ENCODE measurements around the gene GUF1.

The GUF1 gene

DNA sequence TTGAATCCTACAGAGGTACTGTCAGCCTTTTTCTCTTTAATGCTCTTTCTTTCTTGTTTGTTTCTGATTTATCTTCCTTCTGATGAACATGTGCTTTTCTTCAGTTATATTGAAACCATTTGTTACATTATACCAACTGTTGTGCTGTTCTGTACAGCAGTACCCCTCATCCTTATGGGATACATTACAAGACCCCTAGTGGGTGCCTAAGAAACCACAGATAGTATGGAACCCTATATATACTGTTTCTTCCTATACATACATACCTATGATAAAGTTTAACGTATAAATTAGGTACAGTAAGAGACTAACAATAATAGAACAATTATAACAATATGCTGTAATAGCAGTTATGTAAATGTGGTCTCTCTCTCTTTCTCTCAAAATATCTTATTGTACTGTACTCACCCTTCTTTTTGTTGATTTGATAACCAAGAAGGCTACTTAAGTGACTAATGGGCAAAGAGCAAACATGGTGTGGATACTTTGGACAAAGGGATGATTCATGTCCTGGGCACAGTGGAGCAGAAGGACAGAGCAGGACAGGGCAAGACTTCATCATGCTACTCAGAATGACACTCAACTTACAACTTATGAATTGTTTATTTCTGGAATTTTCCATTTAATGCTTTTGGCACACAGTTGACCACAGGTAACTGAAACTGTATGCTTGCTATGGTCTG lies 16.1 kb upstream of the GUF1 start:
- H3K9ac ChIP-seq: no peak overlapping the region
- H3K4me1 ChIP-seq: no peaks in the 10 kb centered on the region
- no peak overlapping the region for H2AFZ ChIP-seq
- H3K27ac ChIP-seq: no peak overlapping the region
- no peak overlapping the region for H3K4me3 ChIP-seq (ENCODE audit: low read depth, low read length)
- no peak overlapping the region for H3K4me2 ChIP-seq (ENCODE audit: low read length)
- H3K36me3 ChIP-seq (ENCODE audit: control insufficient read depth, insufficient read depth, low read length): no peaks in the 10 kb centered on the region
- H3K27me3 ChIP-seq (ENCODE audit: control insufficient read depth, insufficient read depth, low read length): no peaks in the 10 kb centered on the region
- no peaks in the 10 kb centered on the region for H3K9me3 ChIP-seq (ENCODE audit: control insufficient read depth, low read length)
- H3K79me2 ChIP-seq: no peaks in the 10 kb centered on the region
- TF ChIP-seq, protein P1, sequence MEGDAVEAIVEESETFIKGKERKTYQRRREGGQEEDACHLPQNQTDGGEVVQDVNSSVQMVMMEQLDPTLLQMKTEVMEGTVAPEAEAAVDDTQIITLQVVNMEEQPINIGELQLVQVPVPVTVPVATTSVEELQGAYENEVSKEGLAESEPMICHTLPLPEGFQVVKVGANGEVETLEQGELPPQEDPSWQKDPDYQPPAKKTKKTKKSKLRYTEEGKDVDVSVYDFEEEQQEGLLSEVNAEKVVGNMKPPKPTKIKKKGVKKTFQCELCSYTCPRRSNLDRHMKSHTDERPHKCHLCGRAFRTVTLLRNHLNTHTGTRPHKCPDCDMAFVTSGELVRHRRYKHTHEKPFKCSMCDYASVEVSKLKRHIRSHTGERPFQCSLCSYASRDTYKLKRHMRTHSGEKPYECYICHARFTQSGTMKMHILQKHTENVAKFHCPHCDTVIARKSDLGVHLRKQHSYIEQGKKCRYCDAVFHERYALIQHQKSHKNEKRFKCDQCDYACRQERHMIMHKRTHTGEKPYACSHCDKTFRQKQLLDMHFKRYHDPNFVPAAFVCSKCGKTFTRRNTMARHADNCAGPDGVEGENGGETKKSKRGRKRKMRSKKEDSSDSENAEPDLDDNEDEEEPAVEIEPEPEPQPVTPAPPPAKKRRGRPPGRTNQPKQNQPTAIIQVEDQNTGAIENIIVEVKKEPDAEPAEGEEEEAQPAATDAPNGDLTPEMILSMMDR (IDR thresholded peaks at IDR 0.05): no peak

DNA sequence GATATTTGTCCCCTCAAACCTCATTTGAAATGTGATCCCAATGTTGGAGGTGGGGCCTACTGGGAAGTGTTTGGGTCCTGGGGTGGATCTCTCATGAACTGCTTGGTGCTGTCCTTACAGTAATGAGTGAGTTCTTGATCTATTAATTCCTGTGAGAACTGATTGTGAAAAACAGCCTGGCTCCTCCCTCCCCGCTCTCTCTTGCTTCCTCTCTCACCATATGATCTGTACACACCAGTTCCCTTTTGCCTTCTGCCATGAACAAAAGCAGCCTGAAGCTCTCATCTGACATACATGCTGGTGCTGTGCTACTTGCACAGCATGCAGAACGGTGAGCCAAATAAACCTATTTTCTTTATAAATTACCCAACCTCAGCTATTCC lies 15.6 kb upstream of the GUF1 start:
- Histone ChIP-seq H3K79me2 (no peaks in the 10 kb centered on the region), H3K9me3 (ENCODE audit: control insufficient read depth, low read length) (no peaks in the 10 kb centered on the region), H3K27me3 (ENCODE audit: control insufficient read depth, insufficient read depth, low read length) (no peaks in the 10 kb centered on the region), H3K4me3 (ENCODE audit: low read depth, low read length) (no peak overlapping the region), H3K9ac (no peak overlapping the region), H3K27ac (no peak overlapping the region), H2AFZ (no peak overlapping the region), H3K36me3 (ENCODE audit: control insufficient read depth, insufficient read depth, low read length) (no peaks in the 10 kb centered on the region), H3K4me2 (ENCODE audit: low read length) (no peak overlapping the region), H3K4me1 (no peaks in the 10 kb centered on the region)
- TF ChIP-seq, protein P1 (IDR thresholded peaks at IDR 0.05): no peak

DNA sequence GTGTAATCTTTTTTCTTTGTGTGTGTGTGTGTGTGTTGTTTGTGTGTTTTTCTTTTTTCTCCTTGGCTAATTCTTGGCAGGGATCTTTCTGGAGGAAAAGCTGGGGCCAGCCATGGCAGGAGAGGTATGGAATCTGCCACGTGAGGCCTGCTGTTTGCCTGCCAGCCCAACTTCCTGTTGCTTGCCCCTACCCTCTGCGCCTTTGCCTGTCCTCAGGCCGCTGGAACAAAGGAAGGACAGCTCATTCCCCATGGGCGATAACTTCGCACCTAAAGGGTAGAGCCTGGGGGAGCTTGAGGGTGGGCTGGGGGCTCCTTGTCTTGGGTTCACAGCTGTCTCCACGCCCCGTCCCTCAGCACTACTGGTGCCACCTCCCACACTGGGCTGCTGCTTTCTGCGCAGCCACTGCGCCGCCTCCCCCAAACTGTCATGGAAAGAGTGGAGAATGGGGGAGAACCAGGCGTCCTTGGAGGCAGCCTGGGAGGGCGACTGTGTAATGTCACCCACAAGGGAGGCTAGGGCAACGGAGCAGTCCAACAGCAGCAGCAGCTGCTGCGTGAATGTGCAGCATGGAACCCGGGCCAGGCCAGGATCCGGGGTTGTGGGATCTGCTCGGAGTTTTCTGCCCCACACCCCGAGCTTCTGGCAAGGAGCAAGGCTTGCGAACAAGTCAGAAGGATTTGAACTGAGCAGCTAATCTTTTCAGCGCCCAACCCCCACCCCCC lies 14.5 kb upstream of the GUF1 start:
- H2AFZ ChIP-seq: no peak overlapping the region

DNA sequence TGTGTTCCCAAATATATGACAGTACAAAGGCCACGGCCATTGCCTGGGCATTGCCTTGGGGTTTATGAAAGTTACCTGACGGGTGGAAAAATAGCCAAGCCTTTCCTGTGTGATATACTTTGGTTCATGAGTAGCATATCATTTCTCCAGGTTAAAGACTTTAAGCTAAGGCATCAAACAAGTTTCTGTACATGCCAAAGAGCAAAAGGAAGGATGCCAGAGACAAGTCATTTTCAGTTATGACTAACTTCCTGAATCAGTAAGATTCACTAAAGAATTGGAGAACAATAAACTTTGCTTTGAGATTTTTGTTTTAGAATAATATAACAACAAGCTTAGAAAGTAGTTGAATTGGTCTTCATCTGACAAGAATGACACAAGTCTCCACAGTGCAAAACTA lies 9.7 kb upstream of the GUF1 start:
- H3K9me3 ChIP-seq (ENCODE audit: control insufficient read depth, low read length): no peaks in the 10 kb centered on the region
- H3K4me2 ChIP-seq (ENCODE audit: low read length): no peak overlapping the region
- no peaks in the 10 kb centered on the region for H3K27me3 ChIP-seq (ENCODE audit: control insufficient read depth, insufficient read depth, low read length)
- H2AFZ ChIP-seq: no peak overlapping the region
- H3K27ac ChIP-seq: no peak overlapping the region
- no peak overlapping the region for H3K9ac ChIP-seq
- no peaks in the 10 kb centered on the region for H3K79me2 ChIP-seq
- H3K36me3 ChIP-seq (ENCODE audit: control insufficient read depth, insufficient read depth, low read length): no peaks in the 10 kb centered on the region
- no peaks in the 10 kb centered on the region for H3K4me1 ChIP-seq
- TF ChIP-seq, protein P1 (IDR thresholded peaks at IDR 0.05): no peak
- H3K4me3 ChIP-seq (ENCODE audit: low read depth, low read length): no peak overlapping the region

More for the DNA sequence above, 14.5 kb upstream of the GUF1 start:
- no peak overlapping the region for H3K27ac ChIP-seq
- H3K79me2 ChIP-seq: no peaks in the 10 kb centered on the region
- H3K4me1 ChIP-seq: no peaks in the 10 kb centered on the region
- no peak overlapping the region for H3K4me3 ChIP-seq (ENCODE audit: low read depth, low read length)
- H3K4me2 ChIP-seq (ENCODE audit: low read length): no peak overlapping the region
- no peaks in the 10 kb centered on the region for H3K36me3 ChIP-seq (ENCODE audit: control insufficient read depth, insufficient read depth, low read length)
- H3K9ac ChIP-seq: no peak overlapping the region
- no peaks in the 10 kb centered on the region for H3K9me3 ChIP-seq (ENCODE audit: control insufficient read depth, low read length)
- TF ChIP-seq, protein P1 (IDR thresholded peaks at IDR 0.05): no peak
- no peaks in the 10 kb centered on the region for H3K27me3 ChIP-seq (ENCODE audit: control insufficient read depth, insufficient read depth, low read length)

Data from parathyroid adenoma (tissue), 2 donors.